B cell (primary cell): Measurements from ENCODE around the gene HCN2. TPM values are rescaled to one million over a fixed set of nuclear protein-coding genes. Genes with fewer than 3 reads are reported as not detected.

Experiments
- ATAC-seq: fragments of 200-7000 bp; cut with Tn5 transposase; one replicate; pipeline ENCODE4 v1.10.0; 2021; ENCODE audit warnings: low read depth, mild to moderate bottlenecking, moderate number of reproducible peaks, moderate library complexity
- CTCF ChIA-PET: fragments of 350-600 bp; sonication (Branson Sonifier 250); formaldehyde crosslinking; loops from one replicate; lab custom pipeline; 2021; ENCODE audit warnings: antibody characterized with exemption, inconsistent platforms; lab: Charles Lee
- POLR2A ChIA-PET: fragments of 350-600 bp; sonication (Branson Sonifier 250); formaldehyde crosslinking; loops from one replicate; lab custom pipeline; 2021; ENCODE audit warnings: antibody characterized with exemption; lab: Charles Lee
- DNase-seq: peaks from one replicate; pipeline ENCODE4 v3.0.0; 2013
- H2AFZ ChIP-seq: 2 replicates; pipeline ENCODE4 v1.6.1; 2012; ENCODE audit warnings: mild to moderate bottlenecking, low read depth, low read length; ENCODE audit not compliant: insufficient read depth, poor library complexity, severe bottlenecking
- H3K27ac ChIP-seq, 2 donors: 1 replicate in 1 of 2; 2 replicates in 1 of 2; pipeline ENCODE4 v1.5.1; 2012 to 2013; ENCODE audit warnings: low read length in 2 of 2, mild to moderate bottlenecking in 2 of 2, moderate library complexity in 1 of 2
- H3K27me3 ChIP-seq, 4 experiments: fragments of 200-600 bp in 1 of 4; sonication (generic) in 1 of 4; replicated peaks in 1 of 4; 1 replicate in 2 of 4; 2 replicates in 2 of 4; pipeline versions ENCODE4 v1.6.1 to v1.7.0; 2013 to 2016; ENCODE audit warnings: low read length in 3 of 4, mild to moderate bottlenecking in 2 of 4, mixed read lengths in 1 of 4, moderate library complexity in 1 of 4; ENCODE audit not compliant: insufficient read depth in 4 of 4, control insufficient read depth in 3 of 4; ENCODE audit errors: control extremely low read depth in 1 of 4
- H3K36me3 ChIP-seq, 2 experiments: replicated peaks in 1 of 2; 1 replicate in 1 of 2; 2 replicates in 1 of 2; pipeline versions ENCODE4 v1.6.1 to v1.7.1; 2013; ENCODE audit warnings: low read length in 1 of 2; ENCODE audit not compliant: insufficient read depth in 2 of 2, control insufficient read depth in 1 of 2; ENCODE audit errors: control extremely low read depth in 1 of 2, extremely low read depth in 1 of 2
- H3K4me1 ChIP-seq, 2 donors: fragments of 200-600 bp in 1 of 2; sonication (generic) in 1 of 2; 1 replicate in 1 of 2; 2 replicates in 1 of 2; pipeline versions ENCODE4 v1.5.1 to v1.6.1; 2013 to 2017; ENCODE audit warnings: low read length in 2 of 2; ENCODE audit not compliant: control insufficient read depth in 2 of 2, insufficient read depth in 2 of 2
- H3K4me2 ChIP-seq: replicated peaks from 2 replicates; pipeline ENCODE3; 2012; ENCODE audit warnings: mild to moderate bottlenecking, low read depth, low read length; ENCODE audit not compliant: poor library complexity, severe bottlenecking
- H3K4me3 ChIP-seq, 5 experiments: fragments of 200-600 bp in 1 of 5; sonication (generic) in 1 of 5; 1 replicate in 3 of 5; 2 replicates in 2 of 5; pipeline versions ENCODE4 v1.5.1 to v1.7.0; 2011 to 2016; ENCODE audit warnings: low read length in 4 of 5, mild to moderate bottlenecking in 4 of 5, low read depth in 2 of 5, control low read depth in 1 of 5, moderate library complexity in 1 of 5; ENCODE audit not compliant: insufficient read depth in 1 of 5; ENCODE audit errors: control extremely low read depth in 1 of 5, extremely low read depth in 1 of 5
- H3K79me2 ChIP-seq: fragments of 200-600 bp; sonication (generic); one replicate; pipeline ENCODE4 v1.6.0; 2016; ENCODE audit warnings: low read length; ENCODE audit not compliant: control insufficient read depth, insufficient read depth
- H3K9ac ChIP-seq: fragments of 200-600 bp; sonication (generic); 2 replicates; pipeline ENCODE4 v1.6.1; 2017; ENCODE audit warnings: mild to moderate bottlenecking, low read length, moderate library complexity
- H3K9me3 ChIP-seq, 3 donors: one replicate each; pipeline versions ENCODE4 v1.6.1 to v1.7.1; 2013; ENCODE audit warnings: low read length in 2 of 3; ENCODE audit not compliant: control insufficient read depth in 2 of 3, insufficient read depth in 1 of 3; ENCODE audit errors: control extremely low read depth in 1 of 3
- H4K20me1 ChIP-seq: 2 replicates; pipeline ENCODE4 v1.6.0; 2012; ENCODE audit warnings: mild to moderate bottlenecking, low read length; ENCODE audit not compliant: insufficient read depth, control insufficient read depth, poor library complexity, severe bottlenecking
- H3K27ac Mint-ChIP-seq: one replicate; pipeline ENCODE4 v1.8.0; 2021; ENCODE audit warnings: mixed read lengths
- H3K27me3 Mint-ChIP-seq: one replicate; pipeline ENCODE4 v1.8.0; 2021; ENCODE audit warnings: mixed read lengths
- H3K4me1 Mint-ChIP-seq: one replicate; pipeline ENCODE4 v1.8.0; 2021; ENCODE audit warnings: mixed read lengths
- H3K4me3 Mint-ChIP-seq: one replicate; pipeline ENCODE4 v1.8.0; 2021; ENCODE audit warnings: mixed read lengths
- H3K9me3 Mint-ChIP-seq: one replicate; pipeline ENCODE4 v1.8.0; 2022; ENCODE audit warnings: mixed read lengths; ENCODE audit not compliant: insufficient read depth
- CTCF ChIP-seq: fragments of 200-600 bp; IDR thresholded peaks from one replicate; pipeline ENCODE4 v1.8.0; 2022; ENCODE audit warnings: antibody characterized with exemption, mild to moderate bottlenecking
- EZH2 ChIP-seq: IDR thresholded peaks from 2 replicates; pipeline ENCODE4 v1.6.1; 2012; ENCODE audit warnings: borderline replicate concordance, low read depth, mild to moderate bottlenecking, moderate library complexity, low read length; ENCODE audit not compliant: insufficient read depth, poor library complexity, severe bottlenecking
- WGBS: methylation state at CpG from one replicate; pipeline ENCODE4 v1.1.5; 2013; ENCODE audit warnings: missing lambda C conversion rate; ENCODE audit not compliant: insufficient coverage; 5-methylcytosine and 5-hydroxymethylcytosine counted together
- intact Hi-C: fragments of 100-400 bp; cut with micrococcal nuclease; formaldehyde crosslinking; loops from one replicate; pipeline ENCODE4 v1.10.0; 2022
- polyA plus RNA-seq: library from polyadenylated mRNA; depleted of rRNA; stranded (reverse); fragments of >200 nt; gene quantifications from 2 replicates; pipeline ENCODE4 v1.2.3, GENCODE V29; 2012
- total RNA-seq, 2 donors: library from RNA; stranded (reverse); fragments of 120-200 nt in 1 of 2; gene quantifications; 1 replicate in 1 of 2; 2 replicates in 1 of 2; pipeline versions ENCODE4 v1.2.3 to v1.2.4, GENCODE V29; 2013 to 2022

The HCN2 gene
- total and polyA plus RNA-seq, 2 donors (not counting 1 experiment from before 2014, with no cell fraction given), result 0.27 to 0.57 TPM

- ChIA-PET CTCF (interaction anchor here (0.7 kb wide), 1 partner anchor 115 kb away, joined by 3 read pairs; no protein-coding TSS in a partner anchor), POLR2A (interaction anchor here (0.6 to 0.7 kb wide), 4 partner anchors 16 to 428 kb away, joined by 3 to 8 read pairs (median 4); no protein-coding TSS in a partner anchor)
- no peak overlapping the region for H3K27ac Mint-ChIP-seq
Measured at GRCh38 chr19:617551-618246, 28.0 kb downstream of the HCN2 start.

More at GRCh38 chr19:617551-618246, 28.0 kb downstream of the HCN2 start:
- intact Hi-C loops, result no loop called here
- no peak overlapping the region for H3K4me3 ChIP-seq
- H3K27ac ChIP-seq, result no peak overlapping the region
- H3K79me2 ChIP-seq, result no peaks in the 10 kb centered on the region
- H4K20me1 ChIP-seq, result peaks cover 4% of the 10 kb centered on the region
- H2AFZ ChIP-seq, result no peak overlapping the region
- H3K9me3 ChIP-seq, result no peaks in the 10 kb centered on the region
- TF ChIP-seq EZH2, result no peak
- no peak for TF ChIP-seq CTCF
- peaks cover 7% of the 10 kb centered on the region for H3K27me3 Mint-ChIP-seq
- H3K36me3 ChIP-seq, result peaks cover 0 to 28% of the 10 kb centered on the region in 2 experiments
- peaks cover 0 to 7% (median 2%) of the 10 kb centered on the region in 4 experiments for H3K27me3 ChIP-seq
- no peak for ATAC-seq
- peaks cover 8% of the 10 kb centered on the region for H3K4me1 Mint-ChIP-seq
- H3K4me1 ChIP-seq, result peaks cover 0 to 4% of the 10 kb centered on the region in 2 donors
- H3K4me2 ChIP-seq, result no peak overlapping the region
- H3K9ac ChIP-seq, result no peak overlapping the region
- WGBS, result 92% methylated on average over 24 of the region's 29 CpGs
- H3K9me3 Mint-ChIP-seq, result no peaks in the 10 kb centered on the region
- DNase-seq, result no peak
- no peak overlapping the region for H3K4me3 Mint-ChIP-seq
